Activated T-helper 1 cell treated with anti-CD3 and anti-CD28 coated beads, Interleukin-12 subunit alpha, Interleukin-12 subunit beta, Interleukin-2, Interleukin-4 antibody, amounts not matched to agents 30 ng/mL and 10 ng/mL and 1 ng/mL, durations not matched to agents 14 hours and 24 hours and 36 hours (primary cell): ENCODE data around the gene RERE. TPM values are rescaled to one million over a fixed set of nuclear protein-coding genes. Genes with fewer than 3 reads are reported as not detected.

ENCODE experiments used
- DNase-seq: peaks from one replicate; pipeline ENCODE4 v3.0.0; 2021; ENCODE audit warnings: low spot score
- H3K27ac Mint-ChIP-seq: one replicate; pipeline ENCODE4 v1.8.0; 2021; ENCODE audit warnings: mild to moderate bottlenecking, mixed read lengths
- H3K27me3 Mint-ChIP-seq: one replicate; pipeline ENCODE4 v1.8.0; 2022; ENCODE audit warnings: mild to moderate bottlenecking, moderate library complexity, mixed read lengths; ENCODE audit not compliant: insufficient read depth
- H3K36me3 Mint-ChIP-seq: one replicate; pipeline ENCODE4 v1.8.0; 2021; ENCODE audit warnings: low read depth, mixed read lengths
- H3K4me1 Mint-ChIP-seq: one replicate; pipeline ENCODE4 v1.8.0; 2021; ENCODE audit warnings: low read depth, mixed read lengths
- H3K4me3 Mint-ChIP-seq: one replicate; pipeline ENCODE4 v1.8.0; 2021; ENCODE audit warnings: mild to moderate bottlenecking, moderate library complexity, mixed read lengths
- H3K9me3 Mint-ChIP-seq: one replicate; pipeline ENCODE4 v1.8.0; 2021; ENCODE audit warnings: mixed read lengths
- intact Hi-C: fragments of 100-400 bp; cut with micrococcal nuclease; formaldehyde crosslinking; loops from one replicate; pipeline ENCODE4 v1.15.1; 2024
- total RNA-seq: library from RNA; stranded (reverse); gene quantifications from 2 replicates; pipeline ENCODE4 v1.2.3, GENCODE V29; 2022

RERE gene
- total RNA-seq, 1 donor from 2014 or later: 82.0 TPM

DNA sequence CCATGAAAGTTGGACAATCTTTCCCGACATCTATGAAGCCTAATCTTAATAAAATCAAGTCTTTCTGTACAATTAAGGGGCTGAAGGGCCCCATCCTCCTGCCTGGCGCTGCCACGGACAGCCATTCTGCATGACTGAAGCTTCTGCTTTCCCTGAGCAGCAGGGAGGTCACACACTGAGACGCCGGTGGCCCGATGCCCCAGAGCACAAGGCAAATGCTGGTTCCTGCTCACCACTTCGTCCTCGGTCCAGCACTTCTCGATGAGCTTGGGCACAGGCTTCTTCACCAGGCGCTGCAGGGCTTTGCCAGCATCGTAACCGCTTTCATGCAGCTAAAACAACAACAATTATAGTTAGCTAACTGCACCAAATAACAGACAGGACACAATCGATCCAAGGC is 351.7 kb downstream of the RERE start:
- Mint-ChIP-seq H3K27ac (no peak overlapping the region), H3K4me3 (no peak overlapping the region), H3K27me3 (no peaks in the 10 kb centered on the region), H3K4me1 (peaks cover 27% of the 10 kb centered on the region), H3K36me3 (peaks cover 28% of the 10 kb centered on the region), H3K9me3 (no peaks in the 10 kb centered on the region)
- intact Hi-C loops: no loop called here
- no peak for DNase-seq

DNA sequence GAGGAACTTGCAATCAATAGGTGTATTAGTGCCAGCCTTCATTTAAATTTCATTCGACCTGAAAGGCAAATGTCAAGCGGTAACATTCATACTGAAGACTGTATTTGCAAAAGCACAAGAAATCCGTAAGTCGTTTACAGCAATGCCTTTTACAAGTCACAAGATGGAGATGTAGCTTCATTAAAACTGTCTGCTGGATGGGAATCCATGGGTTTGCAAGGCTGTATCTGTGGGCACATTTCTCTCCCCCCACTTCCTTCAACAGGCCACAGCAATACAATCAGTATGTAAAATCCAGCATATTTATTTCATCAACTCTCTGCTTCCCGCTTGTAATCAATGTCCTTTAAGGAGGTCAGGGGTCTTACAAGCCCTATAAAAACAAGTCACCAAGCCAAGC is 352.4 kb downstream of the RERE start:
- H3K27ac Mint-ChIP-seq: no peak overlapping the region
- intact Hi-C loops: no loop called here
- H3K4me1 Mint-ChIP-seq: peaks cover 27% of the 10 kb centered on the region
- H3K4me3 Mint-ChIP-seq: no peak overlapping the region
- H3K36me3 Mint-ChIP-seq: peaks cover 28% of the 10 kb centered on the region
- H3K9me3 Mint-ChIP-seq: no peaks in the 10 kb centered on the region
- DNase-seq: no peak
- H3K27me3 Mint-ChIP-seq: no peaks in the 10 kb centered on the region

DNA sequence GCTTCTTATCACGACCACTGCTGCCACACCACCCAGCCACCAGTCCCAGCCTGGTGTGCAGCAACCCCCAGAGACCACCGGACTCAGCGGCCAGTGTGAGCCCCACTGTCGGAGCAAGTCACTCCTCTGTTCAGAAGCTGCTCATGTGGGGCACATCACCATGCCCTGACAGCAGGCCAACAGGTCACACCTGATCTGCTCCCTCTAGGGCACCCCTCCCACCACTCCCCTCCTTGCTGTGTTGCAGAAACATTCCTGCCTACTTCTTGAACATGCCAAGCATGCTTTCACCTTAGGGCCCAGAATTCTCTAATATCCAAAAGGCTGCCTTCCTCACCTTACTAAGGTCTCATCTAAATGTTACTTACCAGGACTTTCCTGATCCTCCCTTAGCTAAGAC is 353.1 kb downstream of the RERE start:
- no peak overlapping the region for H3K4me3 Mint-ChIP-seq
- peaks cover 27% of the 10 kb centered on the region for H3K4me1 Mint-ChIP-seq
- no peak overlapping the region for H3K27ac Mint-ChIP-seq
- H3K27me3 Mint-ChIP-seq: no peaks in the 10 kb centered on the region
- H3K9me3 Mint-ChIP-seq: no peaks in the 10 kb centered on the region
- no peak for DNase-seq
- intact Hi-C loops: no loop called here
- peaks cover 29% of the 10 kb centered on the region for H3K36me3 Mint-ChIP-seq

DNA sequence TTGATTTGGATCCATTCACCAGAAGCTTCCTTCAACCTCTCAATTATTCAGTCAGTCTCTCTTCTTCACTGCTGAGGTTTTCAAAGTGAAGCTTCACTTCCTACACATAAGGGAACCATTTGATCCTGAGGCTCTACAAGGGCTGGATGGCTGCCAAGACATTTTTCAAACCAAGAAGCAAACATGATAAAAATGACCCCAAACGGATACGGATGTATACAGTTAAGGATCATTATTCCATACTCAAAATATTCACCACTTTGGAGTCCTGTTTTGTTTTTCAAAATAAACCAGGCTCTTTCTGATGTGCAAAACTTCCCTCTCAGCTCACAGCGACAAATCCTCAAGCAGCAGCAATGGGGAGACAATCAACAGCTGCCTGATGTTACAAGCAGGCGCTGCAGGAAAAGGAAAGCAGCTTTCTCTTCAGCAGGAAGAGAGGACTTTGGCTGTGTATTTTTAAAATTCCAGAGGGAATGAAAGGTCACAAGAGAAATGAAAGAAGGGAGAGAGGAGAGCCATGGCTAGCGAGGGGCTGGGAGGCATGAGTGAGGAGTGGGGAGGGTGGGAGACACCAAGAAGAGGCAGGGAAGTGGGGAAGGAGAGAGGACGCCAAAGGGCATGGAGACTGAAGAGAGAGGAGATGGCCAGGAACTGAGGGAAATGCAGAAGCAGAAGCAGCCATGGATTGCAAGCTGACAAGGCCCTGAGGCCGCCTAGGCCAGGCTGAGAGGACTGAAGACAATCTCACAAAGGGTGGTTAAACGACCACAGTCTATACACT is 354.1 kb downstream of the RERE start:
- Mint-ChIP-seq H3K27me3 (no peaks in the 10 kb centered on the region), H3K36me3 (peaks cover 28% of the 10 kb centered on the region), H3K4me3 (no peak overlapping the region)

DNA sequence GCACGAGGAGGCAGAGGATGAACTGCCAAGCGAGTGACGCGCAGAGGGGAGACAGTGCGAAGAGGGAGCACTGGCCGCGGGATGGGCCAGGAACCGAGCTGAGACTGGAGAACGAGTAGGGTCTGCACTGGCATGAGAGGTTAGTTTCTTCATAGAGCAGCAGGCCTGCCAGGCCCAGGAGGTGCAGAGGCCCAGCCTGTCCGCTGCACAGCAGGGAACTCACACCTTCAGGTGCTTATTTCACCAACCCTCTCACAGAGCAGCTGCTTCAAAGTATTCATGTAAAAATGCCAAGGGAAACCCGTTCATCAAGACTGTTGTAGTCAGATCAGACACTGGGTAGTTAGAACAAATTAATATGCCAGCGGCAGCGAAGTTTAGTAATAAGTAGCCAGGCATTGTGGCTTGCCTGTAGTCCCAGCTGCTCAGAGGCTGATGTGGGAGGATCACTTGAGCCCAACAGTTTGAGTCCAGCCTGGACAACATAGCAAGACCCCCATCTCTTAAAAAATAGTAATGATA is 355.0 kb downstream of the RERE start:
- Mint-ChIP-seq H3K36me3 (peaks cover 31% of the 10 kb centered on the region), H3K9me3 (no peaks in the 10 kb centered on the region), H3K4me1 (peaks cover 38% of the 10 kb centered on the region), H3K27me3 (no peaks in the 10 kb centered on the region), H3K4me3 (no peak overlapping the region), H3K27ac (no peak overlapping the region)
- DNase-seq: no peak
- intact Hi-C loops: no loop called here

More for the DNA sequence above, 354.1 kb downstream of the RERE start:
- intact Hi-C loops: no loop called here
- Mint-ChIP-seq H3K27ac (peak overlapping the region; percentile 25), H3K4me1 (peaks cover 29% of the 10 kb centered on the region), H3K9me3 (no peaks in the 10 kb centered on the region)
- no peak for DNase-seq

DNA sequence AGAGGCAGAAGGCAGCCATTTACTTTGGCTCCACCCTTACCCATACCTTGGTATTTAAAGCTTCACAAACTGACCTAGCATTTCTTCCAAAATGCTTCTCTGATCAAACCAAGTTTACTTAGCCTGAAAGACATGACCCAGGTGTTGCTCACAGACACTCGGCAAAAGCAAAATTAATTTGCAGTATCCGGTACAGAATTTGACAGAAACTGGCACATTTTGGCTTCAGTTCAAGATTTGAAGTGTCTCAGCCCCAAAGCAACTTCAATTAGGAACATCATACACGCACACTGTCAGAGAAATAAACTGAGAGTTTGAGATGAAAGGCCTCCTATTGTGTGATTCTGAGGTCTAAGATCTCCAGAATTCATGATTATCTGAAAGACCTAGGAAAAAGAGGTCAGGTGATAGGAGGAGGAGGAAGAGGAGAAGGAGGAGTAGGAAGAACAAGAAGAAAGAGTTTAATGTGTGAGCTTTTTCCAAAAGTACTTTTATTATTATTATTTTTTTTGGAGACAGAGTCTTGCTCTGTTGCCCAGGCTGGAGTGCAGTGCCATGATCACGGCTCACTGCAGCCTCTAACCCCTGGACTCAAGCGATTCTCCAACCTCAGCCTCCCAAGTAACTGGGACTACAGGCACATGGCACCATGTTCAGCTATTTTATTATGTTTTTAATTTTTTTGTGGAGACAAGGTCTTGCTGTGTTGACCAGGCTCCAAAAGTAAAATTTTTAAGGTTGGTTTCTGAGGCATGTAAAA is 355.9 kb downstream of the RERE start:
- H3K4me1 Mint-ChIP-seq: peaks cover 47% of the 10 kb centered on the region
- intact Hi-C loops: no loop called here
- H3K36me3 Mint-ChIP-seq: peaks cover 34% of the 10 kb centered on the region
- H3K9me3 Mint-ChIP-seq: no peaks in the 10 kb centered on the region
- no peak overlapping the region for H3K27ac Mint-ChIP-seq
- no peaks in the 10 kb centered on the region for H3K27me3 Mint-ChIP-seq
- H3K4me3 Mint-ChIP-seq: no peak overlapping the region
- no peak for DNase-seq

DNA sequence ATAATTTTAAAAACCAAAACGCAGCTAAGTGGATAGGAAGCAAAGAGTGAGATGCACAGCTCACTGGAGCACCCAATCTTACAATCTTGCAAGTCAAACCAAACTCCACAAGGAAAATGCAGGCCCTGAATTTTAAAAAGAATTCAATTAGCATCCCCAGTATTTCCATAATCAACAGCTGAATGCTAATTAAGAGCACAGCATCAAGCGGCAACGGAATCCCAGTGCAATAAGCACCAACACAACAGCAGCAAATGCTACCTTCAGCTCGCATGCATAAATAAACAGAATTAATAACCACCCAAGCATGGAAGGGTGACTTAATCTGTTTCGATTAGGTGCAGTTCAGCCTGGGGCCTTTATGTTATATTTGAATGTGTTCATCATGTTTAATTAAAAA is 356.7 kb downstream of the RERE start:
- peaks cover 32% of the 10 kb centered on the region for H3K36me3 Mint-ChIP-seq
- intact Hi-C loops: no loop called here
- DNase-seq: no peak
- no peaks in the 10 kb centered on the region for H3K9me3 Mint-ChIP-seq
- no peak overlapping the region for H3K27ac Mint-ChIP-seq
- H3K4me1 Mint-ChIP-seq: peaks cover 53% of the 10 kb centered on the region
- no peaks in the 10 kb centered on the region for H3K27me3 Mint-ChIP-seq
- H3K4me3 Mint-ChIP-seq: no peak overlapping the region

DNA sequence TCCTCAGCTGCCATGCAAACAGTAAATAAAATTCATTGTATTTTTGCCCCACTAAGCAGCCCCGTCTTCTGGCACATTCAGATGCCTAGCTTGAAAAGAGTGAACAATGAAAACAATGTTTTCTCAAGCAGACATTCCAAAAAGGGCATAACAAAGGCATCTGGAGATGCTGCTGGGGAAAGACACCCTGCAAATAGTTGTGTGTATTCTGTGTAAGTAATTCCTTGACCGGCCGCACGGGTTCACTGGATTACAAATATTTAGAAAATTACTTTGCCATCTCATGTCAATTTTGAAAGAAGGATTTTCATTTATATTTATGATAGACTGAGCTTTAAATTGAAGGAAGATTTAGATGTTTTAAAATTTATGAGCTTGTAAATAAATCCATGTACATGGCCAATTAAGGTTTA is 357.3 kb downstream of the RERE start:
- Mint-ChIP-seq H3K4me1 (peaks cover 56% of the 10 kb centered on the region), H3K27me3 (no peaks in the 10 kb centered on the region), H3K36me3 (peaks cover 29% of the 10 kb centered on the region), H3K27ac (no peak overlapping the region), H3K9me3 (no peaks in the 10 kb centered on the region), H3K4me3 (no peak overlapping the region)
- intact Hi-C loops: no loop called here
- DNase-seq: no peak

DNA sequence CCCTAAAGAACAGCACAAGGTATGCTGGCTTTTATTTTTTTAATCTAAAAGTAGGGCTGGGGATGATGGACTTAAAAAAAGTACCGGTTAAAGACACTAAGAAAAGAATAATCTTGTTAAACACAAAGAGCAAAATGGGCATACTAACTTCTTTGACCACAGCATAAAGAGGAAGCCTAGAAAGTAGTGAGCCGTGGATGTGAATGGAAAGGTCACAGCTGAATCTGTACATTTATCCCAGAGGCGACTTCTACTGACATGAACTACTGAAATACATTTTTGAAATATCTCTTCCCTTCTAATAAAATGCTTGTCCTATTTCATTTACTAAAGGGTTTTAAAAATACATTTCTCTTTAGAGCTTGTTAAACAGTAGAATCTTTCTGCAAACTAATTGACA is 358.8 kb downstream of the RERE start:
- H3K4me1 Mint-ChIP-seq: peaks cover 43% of the 10 kb centered on the region
- H3K4me3 Mint-ChIP-seq: no peak overlapping the region
- H3K9me3 Mint-ChIP-seq: no peaks in the 10 kb centered on the region
- peaks cover 20% of the 10 kb centered on the region for H3K36me3 Mint-ChIP-seq
- no peak overlapping the region for H3K27ac Mint-ChIP-seq
- H3K27me3 Mint-ChIP-seq: no peaks in the 10 kb centered on the region
- intact Hi-C loops: no loop called here
- no peak for DNase-seq

DNA sequence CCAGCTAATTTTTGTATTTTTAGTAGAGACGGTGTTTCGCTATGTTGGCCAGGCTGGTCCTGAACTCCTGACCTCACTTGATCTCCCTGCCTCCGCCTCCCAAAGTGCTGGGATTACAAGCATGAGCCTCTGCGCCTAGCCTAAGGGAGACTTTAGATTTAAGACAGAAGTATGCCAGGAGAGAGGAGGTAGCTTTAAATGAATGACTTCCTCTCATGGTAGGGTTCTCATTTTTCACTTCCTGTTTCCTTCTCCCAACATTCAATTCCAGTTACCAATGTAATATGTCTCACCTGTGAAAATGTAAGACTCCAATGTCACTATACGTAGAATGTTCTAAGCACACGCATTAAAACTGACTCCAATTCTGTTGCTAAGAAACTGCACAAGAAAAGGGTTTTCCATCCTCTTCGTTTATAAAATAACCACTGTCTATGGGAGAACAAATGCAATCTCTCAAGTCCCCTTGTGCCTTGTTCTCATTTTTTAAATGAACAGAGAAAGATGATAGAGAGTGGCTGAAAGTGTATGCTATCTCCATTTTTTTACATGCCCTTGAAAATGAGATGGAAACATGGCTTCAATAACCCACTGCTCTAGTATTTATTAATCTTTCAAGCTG is 359.6 kb downstream of the RERE start:
- DNase-seq: no peak
- H3K36me3 Mint-ChIP-seq: peaks cover 18% of the 10 kb centered on the region
- peaks cover 35% of the 10 kb centered on the region for H3K4me1 Mint-ChIP-seq
- no peaks in the 10 kb centered on the region for H3K27me3 Mint-ChIP-seq
- H3K27ac Mint-ChIP-seq: no peak overlapping the region
- H3K4me3 Mint-ChIP-seq: no peak overlapping the region
- intact Hi-C loops: no loop called here
- no peaks in the 10 kb centered on the region for H3K9me3 Mint-ChIP-seq

DNA sequence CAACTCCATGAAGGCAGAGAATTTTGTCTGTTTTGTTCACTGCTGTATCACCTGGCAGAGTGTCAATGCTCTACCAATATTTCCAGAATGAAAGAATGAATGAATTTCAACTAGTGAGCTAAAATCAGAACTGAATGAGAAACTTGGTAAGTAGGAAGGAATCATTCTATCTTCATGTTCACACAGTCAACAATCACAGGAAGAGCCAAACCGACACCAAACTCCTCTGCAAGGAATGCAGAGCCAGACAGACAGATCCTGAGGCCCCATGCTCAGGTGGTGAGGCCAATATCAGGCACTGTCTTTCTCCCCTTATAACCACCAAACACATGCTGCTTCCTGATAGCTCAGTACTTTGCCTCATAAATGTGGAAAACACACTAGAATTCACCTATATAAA is 360.4 kb downstream of the RERE start:
- Mint-ChIP-seq H3K27me3 (no peaks in the 10 kb centered on the region), H3K36me3 (peaks cover 16% of the 10 kb centered on the region), H3K9me3 (no peaks in the 10 kb centered on the region), H3K27ac (no peak overlapping the region), H3K4me3 (no peak overlapping the region), H3K4me1 (peaks cover 29% of the 10 kb centered on the region)
- no peak for DNase-seq
- intact Hi-C loops: no loop called here

DNA sequence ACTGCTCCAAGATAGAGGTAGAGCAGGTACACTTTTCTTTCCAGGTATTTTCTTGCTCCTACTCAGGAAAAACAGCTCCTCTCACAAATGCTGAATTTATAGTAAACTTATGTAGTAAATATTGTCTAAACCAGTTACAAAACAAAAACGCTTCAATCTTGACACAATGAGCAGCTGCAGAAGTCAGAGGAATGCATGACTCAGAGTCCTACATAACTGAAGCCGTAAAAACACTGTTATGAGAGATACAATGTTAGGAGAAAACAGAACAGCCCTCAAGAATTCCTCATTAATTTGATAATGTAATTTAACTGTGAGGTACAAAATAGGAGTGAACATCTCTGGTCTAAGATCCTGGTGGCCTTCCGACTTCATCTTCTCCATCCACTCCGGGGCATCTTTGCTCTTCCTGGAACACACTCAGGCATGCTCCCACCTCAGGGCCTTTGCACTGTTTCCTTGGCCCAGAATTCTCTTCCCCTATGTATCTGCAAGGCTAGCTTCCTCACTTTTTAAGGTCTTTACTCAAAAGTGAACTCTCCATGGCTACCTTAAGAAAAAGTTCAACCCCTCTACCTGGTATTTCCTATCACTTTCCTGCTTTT is 361.0 kb downstream of the RERE start:
- no peaks in the 10 kb centered on the region for H3K27me3 Mint-ChIP-seq
- no peak for DNase-seq
- intact Hi-C loops: no loop called here
- peaks cover 29% of the 10 kb centered on the region for H3K4me1 Mint-ChIP-seq
- no peak overlapping the region for H3K4me3 Mint-ChIP-seq
- peaks cover 14% of the 10 kb centered on the region for H3K36me3 Mint-ChIP-seq
- H3K9me3 Mint-ChIP-seq: no peaks in the 10 kb centered on the region
- H3K27ac Mint-ChIP-seq: no peak overlapping the region
